ENCODE data around the gene MOB3C. TPM values are rescaled to one million over a fixed set of nuclear protein-coding genes. Genes with fewer than 3 reads are reported as not detected.
"Not testable (repeated sequence)": the region's sequence is repeated elsewhere in the genome, so short reads cannot be mapped to it uniquely, and the experiment has no call there.

The MOB3C gene
- total and polyA plus RNA-seq, 2 of the 4 experiments (the other 2 are of a cell fraction) = 7.3 to 9.0 TPM

DNA sequence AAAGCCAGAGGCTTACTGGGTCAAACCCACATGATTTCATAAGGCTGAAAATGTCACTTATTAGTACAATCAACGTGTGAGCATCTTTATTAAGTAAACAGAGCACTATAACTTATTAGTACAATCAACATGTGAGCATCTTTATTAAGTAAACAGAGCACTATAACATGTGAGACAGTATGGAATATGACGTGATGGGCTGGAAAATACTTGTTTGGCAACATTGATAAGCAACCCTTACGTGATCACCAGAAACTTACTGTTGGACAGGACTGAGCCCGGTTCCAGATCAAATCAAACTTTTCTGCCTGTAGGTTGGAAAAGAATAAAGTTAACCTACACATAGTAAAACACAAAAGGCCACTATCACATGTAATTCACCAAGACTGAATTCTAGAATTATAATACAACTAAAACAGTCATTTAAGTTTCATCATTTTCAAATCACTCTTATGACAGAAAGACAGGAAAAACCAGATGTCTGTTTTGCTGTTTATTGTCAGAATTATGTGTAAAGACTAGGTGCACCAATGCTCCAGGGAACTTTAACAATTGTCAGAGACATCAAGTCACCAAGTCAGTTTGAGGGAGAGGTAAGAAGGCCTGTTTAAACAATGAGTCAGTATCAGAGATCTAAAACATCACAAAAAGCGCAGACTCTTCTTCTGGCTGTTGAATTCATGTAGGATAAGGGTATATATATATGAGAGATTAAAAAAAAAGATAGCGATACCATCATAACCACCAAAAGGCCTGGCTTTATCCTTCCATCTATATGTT lies 35.9 kb upstream of the MOB3C start:
- Histone ChIP-seq H3K36me3 (ENCODE audit: control insufficient read depth, insufficient read depth, low read length) (peaks cover 19% of the 10 kb centered on the region; the same call in 1 of the 2 replicates), H3K9ac (ENCODE audit: low read depth, low read length) (no peak overlapping the region), H3K27ac (ENCODE audit: insufficient read depth, low read length) (no peak overlapping the region), H4K5ac (ENCODE audit: low read depth, low read length) (no peak overlapping the region), H3K4me1 (ENCODE audit: control insufficient read depth, insufficient read depth, low read length) (peaks cover 3% of the 10 kb centered on the region; the same call in 1 of the 2 replicates), H3K14ac (replicated peaks; ENCODE audit: low read depth, low read length) (no peak overlapping the region), H2AFZ (replicated peaks; ENCODE audit: low read length, poor library complexity) (no peak overlapping the region), H2AK5ac (ENCODE audit: low read depth, low read length) (no peak overlapping the region), H2BK15ac (ENCODE audit: low read depth, low read length) (no peak overlapping the region), H3K23ac (ENCODE audit: low read depth, low read length) (no peak overlapping the region), H2AK9ac (replicated peaks; ENCODE audit: low read depth, low read length, poor library complexity) (no peak overlapping the region), H4K8ac (ENCODE audit: low read depth in 2 of 2, low read length in 2 of 2) (no peak overlapping the region), H3K4me2 (ENCODE audit: low read depth, low read length) (no peak overlapping the region), H2BK20ac (ENCODE audit: low read depth, low read length) (no peak overlapping the region), H3K18ac (ENCODE audit: low read depth, low read length) (no peak overlapping the region), H2BK120ac (ENCODE audit: low read depth, low read length) (no peak overlapping the region), H3K79me1 (ENCODE audit: low read depth in 1 of 2, low read length in 2 of 2) (no peaks in the 10 kb centered on the region), H3K9me3 (ENCODE audit: control insufficient read depth, insufficient read depth, low read length) (0 out of 2 replicates have a peak, but pooled peaks cover 2% of the 10 kb centered on the region), H3K27me3 (ENCODE audit: control insufficient read depth, insufficient read depth, low read length) (no peaks in the 10 kb centered on the region), H3K4ac (ENCODE audit: low read depth, low read length) (no peak overlapping the region), H4K20me1 (ENCODE audit: insufficient read depth, low read length) (no peaks in the 10 kb centered on the region), H3K4me3 (ENCODE audit: insufficient read depth, low read depth, low read length) (no peak overlapping the region), H4K91ac (ENCODE audit: insufficient read depth, low read depth, low read length) (no peak overlapping the region), H3K9me1 (ENCODE audit: insufficient read depth, low read length) (no peaks in the 10 kb centered on the region), H2BK5ac (ENCODE audit: low read depth, low read length, poor library complexity, severe bottlenecking) (no peak overlapping the region), H3K56ac (ENCODE audit: extremely low read depth, insufficient read depth, low read length) (no peak overlapping the region)
- no peak for ATAC-seq (ENCODE audit: low read depth)
- in situ Hi-C loops (cut with MboI; ENCODE audit: low sequenced_read_pairs) (no loop called here), dilution Hi-C loops (cut with HindIII; ENCODE audit: low sequenced_read_pairs, unreplicated experiment) (no loop called here), intact Hi-C loops (cut with micrococcal nuclease) (no loop called here)
- BruUV-seq (replicated peaks) = no TSS peak
- ChIA-PET POLR2A (ENCODE audit: unreplicated experiment) (no interaction called here), CTCF (no interaction called here)
- DNase-seq = no peak
- TF ChIP-seq SMC3 (IDR thresholded peaks at IDR 0.05; ENCODE audit: low read depth, low read length) (no peak), MAFK (IDR thresholded peaks at IDR 0.05; ENCODE audit: low read depth, low read length) (no peak), CEBPB (IDR thresholded peaks at IDR 0.05; ENCODE audit: low read depth, low read length) (no peak), POLR2A (IDR thresholded peaks at IDR 0.05; ENCODE audit: low read depth, low read length) (no peak), MAZ (IDR thresholded peaks at IDR 0.05; ENCODE audit: borderline replicate concordance, low read depth, low read length) (no peak), CTCF (conservative IDR thresholded peaks at IDR 0.05; ENCODE audit: low read depth, low read length) (no peak), RAD21 (IDR thresholded peaks at IDR 0.05; ENCODE audit: low read length) (no peak)
- WGBS, 2 experiments (ENCODE audit: extremely low coverage in 2 of 2, insufficient read length in 1 of 2) = no CpG with 5 or more reads among the region's 6 CpGs

- H3K79me1 ChIP-seq (ENCODE audit: low read depth in 1 of 2, low read length in 2 of 2); H3K4me1 ChIP-seq (ENCODE audit: control insufficient read depth, insufficient read depth, low read length); H4K8ac ChIP-seq (ENCODE audit: low read depth in 2 of 2, low read length in 2 of 2); H3K23ac ChIP-seq (ENCODE audit: low read depth, low read length); H3K27me3 ChIP-seq (ENCODE audit: control insufficient read depth, insufficient read depth, low read length); H3K4me3 ChIP-seq (ENCODE audit: insufficient read depth, low read depth, low read length); H2AK5ac ChIP-seq (ENCODE audit: low read depth, low read length); H3K4ac ChIP-seq (ENCODE audit: low read depth, low read length); H3K27ac ChIP-seq (ENCODE audit: insufficient read depth, low read length); H2BK5ac ChIP-seq (ENCODE audit: low read depth, low read length, poor library complexity, severe bottlenecking); H3K9me3 ChIP-seq (ENCODE audit: control insufficient read depth, insufficient read depth, low read length); POLR2A ChIA-PET (ENCODE audit: unreplicated experiment); H3K9me1 ChIP-seq (ENCODE audit: insufficient read depth, low read length); ATAC-seq (ENCODE audit: low read depth); dilution Hi-C loops (cut with HindIII; ENCODE audit: low sequenced_read_pairs, unreplicated experiment); DNase-seq; intact Hi-C loops (cut with micrococcal nuclease); H2BK15ac ChIP-seq (ENCODE audit: low read depth, low read length); H3K14ac ChIP-seq (replicated peaks; ENCODE audit: low read depth, low read length); H3K18ac ChIP-seq (ENCODE audit: low read depth, low read length); H4K91ac ChIP-seq (ENCODE audit: insufficient read depth, low read depth, low read length); H2AFZ ChIP-seq (replicated peaks; ENCODE audit: low read length, poor library complexity); BruUV-seq (replicated peaks); H3K56ac ChIP-seq (ENCODE audit: extremely low read depth, insufficient read depth, low read length); H2BK20ac ChIP-seq (ENCODE audit: low read depth, low read length); H3K9ac ChIP-seq (ENCODE audit: low read depth, low read length); in situ Hi-C loops (cut with MboI; ENCODE audit: low sequenced_read_pairs); H2BK120ac ChIP-seq (ENCODE audit: low read depth, low read length); CTCF ChIA-PET; H4K20me1 ChIP-seq (ENCODE audit: insufficient read depth, low read length); H4K5ac ChIP-seq (ENCODE audit: low read depth, low read length); H3K4me2 ChIP-seq (ENCODE audit: low read depth, low read length); H2AK9ac ChIP-seq (replicated peaks; ENCODE audit: low read depth, low read length, poor library complexity): not testable (repeated sequence)
- WGBS, 2 experiments (ENCODE audit: extremely low coverage in 2 of 2, insufficient read length in 1 of 2) = no CpG with 5 or more reads among the region's 3 CpGs
- peaks cover 15% of the 10 kb centered on the region; the same call in 1 of the 2 replicates for H3K36me3 ChIP-seq (ENCODE audit: control insufficient read depth, insufficient read depth, low read length)
Measured at GRCh38 chr1:46651152-46651551, 34.5 kb upstream of the MOB3C start.

All from IMR-90 (cell line).